Tibial nerve (tissue), 4 donors: Measurements from ENCODE around the gene CA5A. TPM values are rescaled to one million over a fixed set of nuclear protein-coding genes. Genes with fewer than 3 reads are reported as not detected.

ENCODE experiments used
- DNase-seq, 2 donors: peaks; one replicate each; pipeline ENCODE4 v3.0.0-alpha.2; 2019; ENCODE audit warnings: low spot score in 2 of 2
- H3K27ac ChIP-seq, 4 donors: fragments of 200-600 bp; sonication (generic) in 3 of 4; one replicate each; pipeline ENCODE4 v1.5.1; 2017 to 2019; ENCODE audit warnings: mild to moderate bottlenecking in 1 of 4
- H3K27me3 ChIP-seq, 2 donors: fragments of 200-600 bp; sonication (generic) in 1 of 2; one replicate each; pipeline versions ENCODE4 v1.5.1 to v1.6.0; 2017 to 2019
- H3K36me3 ChIP-seq, 3 donors: fragments of 200-600 bp; sonication (generic); one replicate each; pipeline ENCODE4 v1.5.1; 2018 to 2019
- H3K4me1 ChIP-seq, 4 donors: fragments of 200-600 bp; sonication (generic) in 3 of 4; one replicate each; pipeline ENCODE4 v1.5.1; 2017 to 2019
- H3K4me3 ChIP-seq, 4 donors: fragments of 200-600 bp; sonication (generic) in 3 of 4; one replicate each; pipeline ENCODE4 v1.5.1; 2017 to 2019; ENCODE audit warnings: mild to moderate bottlenecking in 1 of 4, moderate library complexity in 1 of 4
- H3K9me3 ChIP-seq, 4 donors: fragments of 200-600 bp; sonication (generic) in 3 of 4; one replicate each; pipeline ENCODE4 v1.5.1; 2017 to 2019
- EP300 ChIP-seq, 2 donors: sonication (generic); formaldehyde crosslinking; IDR thresholded peaks; one replicate each; pipeline ENCODE4 v1.6.1; 2017; ENCODE audit warnings: antibody characterized with exemption in 2 of 2, mild to moderate bottlenecking in 1 of 2
- POLR2A ChIP-seq, 2 donors: fragments of 450-650 bp; IDR thresholded peaks; one replicate each; pipeline ENCODE4 v1.6.1; 2017; ENCODE audit warnings: antibody characterized with exemption in 2 of 2, mild to moderate bottlenecking in 2 of 2, moderate library complexity in 2 of 2
- WGBS, 2 donors: methylation state at CpG; one replicate each; pipeline ENCODE4 v1.1.5; 2018; 5-methylcytosine and 5-hydroxymethylcytosine counted together
- total RNA-seq, 4 donors: library from RNA; depleted of rRNA; stranded (reverse); fragments of >200 nt; gene quantifications; one replicate each; pipeline ENCODE4 v1.1.0, GENCODE V29; 2016
- TF ChIP-seq, protein P1 (sequence below), 5 experiments: fragments of 200-600 bp in 3 of 5; fragments of 450-650 bp in 2 of 5; sonication (generic) in 3 of 5; IDR thresholded peaks; one replicate each; pipeline ENCODE4 v1.5.1; 2016 to 2019; ENCODE audit warnings: antibody characterized with exemption in 5 of 5, mild to moderate bottlenecking in 3 of 5, moderate library complexity in 2 of 5

CA5A gene
- total RNA-seq, 4 donors from 2014 or later: not detected

DNA sequence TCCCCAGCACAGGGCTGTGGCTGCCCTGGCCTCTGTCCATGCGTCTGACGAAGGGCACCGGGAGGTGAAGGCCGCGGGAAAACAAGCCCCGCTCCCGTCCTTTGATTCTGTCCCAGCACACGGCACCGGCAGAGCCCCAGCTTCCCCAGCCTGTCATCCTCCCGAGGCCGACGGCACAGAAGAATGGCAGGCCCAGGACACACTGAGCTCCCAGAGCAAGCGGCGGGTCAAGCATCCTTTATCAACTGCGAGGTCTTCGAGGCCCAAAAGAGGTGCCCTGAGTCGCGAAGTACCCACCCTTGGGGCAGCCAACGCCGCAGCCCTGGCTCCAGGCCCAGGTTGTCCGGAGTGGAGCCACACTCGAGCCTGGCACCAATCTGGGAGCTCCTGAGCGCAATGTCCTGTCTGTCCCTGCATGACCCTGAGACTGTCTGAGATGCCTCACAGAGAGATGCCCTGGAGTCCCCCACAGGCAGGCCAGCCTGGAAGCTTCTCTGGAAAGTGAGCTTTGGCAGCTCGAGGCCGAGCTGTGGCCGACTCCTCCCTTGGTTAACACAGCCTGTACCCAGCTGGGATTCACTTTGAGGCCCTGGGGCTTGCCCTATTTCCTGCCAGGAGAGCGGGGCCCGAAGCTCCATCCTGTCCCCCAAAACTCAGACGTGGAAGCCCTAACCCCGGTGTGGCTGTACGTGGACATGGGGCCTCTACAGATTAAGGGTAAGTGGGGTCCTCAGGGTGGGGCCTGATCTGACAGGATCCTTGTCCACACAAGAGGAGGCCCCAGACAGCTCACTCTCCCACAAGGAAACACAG, 90.3 kb downstream of the CA5A start:
- Histone ChIP-seq H3K36me3 (peaks cover 0 to 7% (median 0%) of the 10 kb centered on the region in 3 donors), H3K27me3 (no peaks in the 10 kb centered on the region), H3K4me3 (no peak overlapping the region), H3K27ac (peak overlapping the region in 2 of 4 donors; percentile 82 to 90), H3K4me1 (peaks cover 0 to 63% (median 28%) of the 10 kb centered on the region in 4 donors), H3K9me3 (no peaks in the 10 kb centered on the region)
- WGBS, 2 donors: 77 to 83% methylated on average over 26 to 30 of the region's 31 CpGs
- no peak for DNase-seq
- TF ChIP-seq EP300 (IDR thresholded peaks at IDR 0.05) (no peak), POLR2A (IDR thresholded peaks at IDR 0.05) (no peak)
- TF ChIP-seq, protein P1, sequence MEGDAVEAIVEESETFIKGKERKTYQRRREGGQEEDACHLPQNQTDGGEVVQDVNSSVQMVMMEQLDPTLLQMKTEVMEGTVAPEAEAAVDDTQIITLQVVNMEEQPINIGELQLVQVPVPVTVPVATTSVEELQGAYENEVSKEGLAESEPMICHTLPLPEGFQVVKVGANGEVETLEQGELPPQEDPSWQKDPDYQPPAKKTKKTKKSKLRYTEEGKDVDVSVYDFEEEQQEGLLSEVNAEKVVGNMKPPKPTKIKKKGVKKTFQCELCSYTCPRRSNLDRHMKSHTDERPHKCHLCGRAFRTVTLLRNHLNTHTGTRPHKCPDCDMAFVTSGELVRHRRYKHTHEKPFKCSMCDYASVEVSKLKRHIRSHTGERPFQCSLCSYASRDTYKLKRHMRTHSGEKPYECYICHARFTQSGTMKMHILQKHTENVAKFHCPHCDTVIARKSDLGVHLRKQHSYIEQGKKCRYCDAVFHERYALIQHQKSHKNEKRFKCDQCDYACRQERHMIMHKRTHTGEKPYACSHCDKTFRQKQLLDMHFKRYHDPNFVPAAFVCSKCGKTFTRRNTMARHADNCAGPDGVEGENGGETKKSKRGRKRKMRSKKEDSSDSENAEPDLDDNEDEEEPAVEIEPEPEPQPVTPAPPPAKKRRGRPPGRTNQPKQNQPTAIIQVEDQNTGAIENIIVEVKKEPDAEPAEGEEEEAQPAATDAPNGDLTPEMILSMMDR (IDR thresholded peaks at IDR 0.05): no peak

DNA sequence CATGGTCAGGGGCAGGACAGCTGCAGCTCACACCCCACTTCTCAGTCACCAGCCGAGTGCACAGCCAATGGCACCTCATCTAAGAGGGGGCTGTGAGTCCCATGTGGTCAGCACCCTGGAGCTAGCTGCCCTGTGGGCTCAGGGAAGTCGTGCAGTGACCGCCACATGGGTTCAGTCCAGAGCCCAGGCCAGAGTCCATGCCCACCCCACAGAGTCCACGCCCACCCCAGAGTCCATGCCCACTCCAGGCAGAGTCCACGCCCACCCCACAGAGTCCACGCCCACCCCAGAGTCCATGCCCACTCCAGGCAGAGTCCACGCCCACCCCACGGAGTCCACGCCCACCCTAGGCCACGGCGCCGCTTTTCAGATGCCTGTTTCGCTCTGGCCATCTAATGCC, 91.1 kb downstream of the CA5A start:
- peaks cover 0 to 56% (median 23%) of the 10 kb centered on the region in 4 donors for H3K4me1 ChIP-seq
- DNase-seq: no peak
- TF ChIP-seq POLR2A (IDR thresholded peaks at IDR 0.05) (no peak), EP300 (IDR thresholded peaks at IDR 0.05) (no peak)
- TF ChIP-seq, protein P1 (IDR thresholded peaks at IDR 0.05): no peak
- no peaks in the 10 kb centered on the region for H3K36me3 ChIP-seq
- no peaks in the 10 kb centered on the region for H3K9me3 ChIP-seq
- 84 to 94% methylated on average over 8 to 13 of the region's 13 CpGs for WGBS, 2 donors
- H3K27me3 ChIP-seq: no peaks in the 10 kb centered on the region
- H3K27ac ChIP-seq: peak overlapping the region in 2 of 4 donors; percentile 28 to 90
- no peak overlapping the region for H3K4me3 ChIP-seq

DNA sequence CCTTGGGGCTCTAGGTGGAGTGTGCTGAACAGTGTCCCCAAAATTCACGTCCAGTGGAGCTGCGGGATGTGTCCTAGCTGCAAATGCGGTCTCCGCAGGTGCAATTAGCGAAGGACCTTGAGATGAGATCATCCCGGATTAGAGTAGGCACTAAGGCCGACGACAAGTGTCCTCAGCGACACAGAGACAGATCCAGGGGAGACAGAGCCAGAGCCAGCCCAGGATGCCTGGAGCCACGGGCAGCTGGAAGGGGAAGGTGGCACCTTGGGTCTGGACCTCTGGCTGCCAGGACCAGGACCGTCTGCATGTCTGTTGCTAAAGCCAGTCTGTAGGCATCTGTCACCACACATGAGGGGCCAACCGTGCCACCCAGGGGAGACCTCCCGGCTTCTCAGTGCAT, 91.5 kb downstream of the CA5A start:
- H3K9me3 ChIP-seq: no peaks in the 10 kb centered on the region
- DNase-seq: no peak
- peaks cover 0 to 53% (median 19%) of the 10 kb centered on the region in 4 donors for H3K4me1 ChIP-seq
- 85 to 88% methylated on average over 9 to 13 of the region's 13 CpGs for WGBS, 2 donors
- H3K4me3 ChIP-seq: no peak overlapping the region
- peak overlapping the region in 2 of 4 donors; percentile 28 to 90 for H3K27ac ChIP-seq
- no peaks in the 10 kb centered on the region for H3K27me3 ChIP-seq
- no peaks in the 10 kb centered on the region for H3K36me3 ChIP-seq
- TF ChIP-seq, protein P1 (IDR thresholded peaks at IDR 0.05): no peak
- TF ChIP-seq EP300 (IDR thresholded peaks at IDR 0.05): no peak
- no peak for TF ChIP-seq POLR2A (IDR thresholded peaks at IDR 0.05)

DNA sequence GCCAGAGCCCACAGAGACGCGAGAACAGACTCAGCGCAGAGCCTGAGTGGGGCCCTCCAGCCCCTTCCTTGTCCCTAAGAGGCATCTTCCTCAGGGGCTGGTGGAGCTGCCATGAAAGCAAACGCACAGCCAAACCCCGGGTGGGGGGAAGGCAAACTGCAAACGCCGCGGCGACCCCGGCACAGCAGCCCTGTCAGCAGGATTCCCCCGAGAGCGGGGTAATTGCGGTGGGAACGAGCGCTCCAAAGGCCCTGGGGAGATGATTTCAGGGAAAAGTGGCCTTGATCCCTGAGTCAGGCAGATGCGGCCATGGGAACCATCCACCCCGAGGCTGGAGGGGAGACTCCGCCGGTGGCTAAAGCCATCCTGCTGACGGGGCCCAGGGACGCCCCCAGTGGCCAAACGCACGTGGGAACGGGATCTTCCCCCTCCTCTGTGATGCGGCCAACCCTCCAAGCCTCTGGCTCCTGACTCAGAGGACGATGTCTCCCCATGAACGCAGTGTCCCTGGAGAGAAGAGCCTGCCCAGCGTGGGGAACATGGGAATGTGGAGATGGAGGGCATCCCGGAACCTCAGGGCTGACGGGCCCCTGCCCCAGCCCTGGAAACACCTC, 92.1 kb downstream of the CA5A start:
- TF ChIP-seq POLR2A (IDR thresholded peaks at IDR 0.05) (no peak), EP300 (IDR thresholded peaks at IDR 0.05) (peak in 1 of 2 donors; percentile 5)
- WGBS, 2 donors: 66 to 69% methylated on average over 24 to 27 of the region's 30 CpGs
- Histone ChIP-seq H3K27ac (peak overlapping the region in 3 of 4 donors; percentile 1 to 90 (median 28)), H3K36me3 (peaks cover 0 to 3% (median 0%) of the 10 kb centered on the region in 3 donors), H3K4me3 (no peak overlapping the region), H3K9me3 (no peaks in the 10 kb centered on the region), H3K4me1 (peaks cover 0 to 53% (median 18%) of the 10 kb centered on the region in 4 donors), H3K27me3 (no peaks in the 10 kb centered on the region)
- DNase-seq: no peak

DNA sequence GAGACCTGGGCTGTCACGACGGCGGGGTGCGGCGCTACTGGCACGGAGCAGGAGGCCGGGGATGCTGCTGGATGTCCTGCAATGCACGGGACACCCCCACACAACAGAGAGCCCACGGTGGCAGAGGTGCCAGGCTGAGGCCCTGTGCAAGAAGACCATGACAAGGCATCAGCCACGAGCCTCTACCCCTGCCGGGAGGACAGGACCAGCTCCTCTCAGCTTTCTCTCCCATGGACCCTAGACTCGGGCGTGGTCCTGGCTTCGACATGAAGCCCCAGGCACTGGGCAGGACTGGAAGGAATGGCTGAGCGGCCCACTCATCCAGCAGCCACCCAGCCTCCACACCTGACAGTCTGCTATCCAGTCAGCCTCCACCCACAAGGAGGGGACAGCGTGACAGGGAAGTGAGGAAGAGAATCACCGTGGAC, 92.6 kb downstream of the CA5A start:
- WGBS, 2 donors: 89 to 90% methylated on average over 10 to 16 of the region's 17 CpGs
- H3K4me1 ChIP-seq: peaks cover 0 to 48% (median 14%) of the 10 kb centered on the region in 4 donors
- no peak for DNase-seq
- H3K27ac ChIP-seq: peak overlapping the region in 2 of 4 donors; percentile 1 to 90
- no peak for TF ChIP-seq POLR2A (IDR thresholded peaks at IDR 0.05)
- TF ChIP-seq, protein P1 (IDR thresholded peaks at IDR 0.05): no peak
- no peak for TF ChIP-seq EP300 (IDR thresholded peaks at IDR 0.05)
- no peaks in the 10 kb centered on the region for H3K9me3 ChIP-seq
- H3K4me3 ChIP-seq: no peak overlapping the region
- no peaks in the 10 kb centered on the region for H3K27me3 ChIP-seq
- peaks cover 0 to 8% (median 0%) of the 10 kb centered on the region in 3 donors for H3K36me3 ChIP-seq
